GM11168 (cell line): Measurements from ENCODE around the gene GNPNAT1.

Experiments
- in situ Hi-C: fragments of 300-500 bp; cut with MboI; formaldehyde crosslinking; loops from one replicate; pipeline ENCODE4 v1.12.0; 2022; ENCODE audit warnings: low sequenced_read_pairs; ENCODE audit not compliant: unreplicated experiment

GNPNAT1 gene

DNA sequence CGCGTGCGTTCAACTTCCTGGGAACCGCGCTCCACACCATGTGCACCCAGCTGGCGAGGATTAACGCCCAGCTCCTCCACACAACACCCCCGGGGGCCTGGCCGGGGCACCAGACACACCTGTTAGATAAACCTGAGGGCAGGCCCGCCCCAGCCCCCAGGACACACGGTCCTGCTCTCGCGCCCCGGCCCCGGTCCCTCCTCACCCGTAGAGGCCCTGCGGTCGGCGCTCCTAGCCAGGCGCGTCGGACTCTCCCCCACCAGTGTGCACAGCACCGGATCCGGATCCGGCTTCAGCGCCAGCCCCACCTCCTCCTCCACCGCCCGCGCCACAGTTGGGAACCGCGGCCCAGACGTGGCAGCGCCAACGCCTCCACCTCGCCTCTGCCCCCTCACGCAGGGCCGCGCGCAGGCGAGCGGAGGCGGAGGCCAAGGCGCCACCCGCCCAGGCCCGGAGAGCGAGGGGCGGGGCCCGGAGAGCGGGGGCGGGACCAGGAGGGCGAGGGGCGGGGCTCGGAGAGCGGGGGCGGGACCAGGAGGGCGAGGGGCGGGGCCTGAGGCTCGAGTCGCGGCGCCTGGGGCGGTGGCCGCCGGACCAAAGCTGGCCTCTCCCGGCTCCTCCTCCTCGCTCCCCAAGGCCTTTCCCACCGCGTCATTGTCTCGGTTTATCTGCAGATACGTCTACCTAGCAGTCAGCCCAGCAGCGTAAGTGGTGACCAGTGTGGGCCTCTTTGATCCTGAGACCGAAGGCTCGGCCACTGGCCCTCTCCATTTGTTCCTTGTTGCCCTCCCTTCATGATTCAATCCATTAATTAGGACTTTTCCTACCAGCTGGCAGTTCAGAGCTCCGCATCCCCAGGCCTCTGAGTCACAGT is at the start of gene GNPNAT1:
TSS of gene GNPNAT1 (minus strand) at position 385 of the 874 bp plus-strand sequence. CDS start 6,957 bp downstream, outside the sequence.
- in situ Hi-C loops: no loop called here

DNA sequence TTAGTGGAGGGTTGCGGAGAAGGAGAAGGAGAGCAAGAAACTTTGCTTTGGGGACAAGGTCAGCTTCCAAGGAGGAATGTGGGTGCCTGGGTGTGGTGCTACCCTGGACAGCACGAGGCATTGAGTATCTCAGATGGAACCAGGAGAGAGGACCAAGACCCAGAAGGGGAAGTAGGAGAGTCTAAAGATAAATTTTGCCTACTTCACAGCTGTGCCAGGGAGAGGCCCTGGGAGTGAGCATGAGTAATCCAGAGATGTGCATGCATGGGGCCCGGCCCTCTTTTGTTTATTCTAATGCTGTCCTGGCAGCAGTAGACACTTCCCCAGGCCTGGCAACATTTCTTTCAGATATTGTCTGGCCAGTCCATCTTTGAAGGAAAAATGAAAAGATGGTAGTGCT is 49.5 kb upstream of the GNPNAT1 start:
- in situ Hi-C loops: no loop called here

DNA sequence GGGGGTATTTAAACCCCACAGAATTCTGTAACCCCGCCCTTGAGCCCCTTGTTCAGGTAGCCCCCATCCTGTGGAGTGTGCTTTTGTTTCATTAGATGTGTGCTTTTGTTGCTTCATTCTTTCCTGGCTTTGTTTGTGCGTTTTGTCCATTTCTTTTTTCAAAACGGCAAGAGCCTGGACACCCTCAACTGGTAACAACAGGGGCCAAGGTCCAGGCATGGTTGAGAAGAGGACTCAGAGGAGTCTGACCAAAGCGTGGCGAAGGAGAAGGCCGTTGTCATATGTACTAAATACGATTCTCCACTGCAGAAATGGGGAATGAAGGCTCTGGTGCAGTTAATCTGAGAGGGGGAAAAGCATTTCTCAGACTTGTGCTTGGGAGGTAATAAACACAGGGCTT is 46.0 kb upstream of the GNPNAT1 start:
- in situ Hi-C loops: no loop called here

DNA sequence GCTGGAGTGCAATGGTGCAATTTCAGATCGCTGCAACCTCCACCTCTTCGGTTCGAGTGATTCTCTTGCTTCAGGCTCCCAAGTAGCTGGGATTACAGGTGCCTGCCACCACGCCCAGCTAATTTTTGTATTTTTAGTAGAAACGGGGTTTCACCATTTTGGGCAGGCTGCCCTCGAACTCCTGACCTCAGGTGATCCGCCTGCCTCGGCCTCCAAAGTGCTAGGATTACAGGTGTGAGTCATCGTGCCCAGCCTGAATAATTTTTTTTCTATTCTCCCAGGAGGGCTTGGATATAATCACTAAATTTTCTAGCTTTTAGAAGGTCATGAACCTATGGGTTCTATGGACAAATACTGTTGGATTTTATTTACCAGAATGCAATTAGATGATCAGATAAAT is 44.7 kb upstream of the GNPNAT1 start:
- in situ Hi-C loops: no loop called here

DNA sequence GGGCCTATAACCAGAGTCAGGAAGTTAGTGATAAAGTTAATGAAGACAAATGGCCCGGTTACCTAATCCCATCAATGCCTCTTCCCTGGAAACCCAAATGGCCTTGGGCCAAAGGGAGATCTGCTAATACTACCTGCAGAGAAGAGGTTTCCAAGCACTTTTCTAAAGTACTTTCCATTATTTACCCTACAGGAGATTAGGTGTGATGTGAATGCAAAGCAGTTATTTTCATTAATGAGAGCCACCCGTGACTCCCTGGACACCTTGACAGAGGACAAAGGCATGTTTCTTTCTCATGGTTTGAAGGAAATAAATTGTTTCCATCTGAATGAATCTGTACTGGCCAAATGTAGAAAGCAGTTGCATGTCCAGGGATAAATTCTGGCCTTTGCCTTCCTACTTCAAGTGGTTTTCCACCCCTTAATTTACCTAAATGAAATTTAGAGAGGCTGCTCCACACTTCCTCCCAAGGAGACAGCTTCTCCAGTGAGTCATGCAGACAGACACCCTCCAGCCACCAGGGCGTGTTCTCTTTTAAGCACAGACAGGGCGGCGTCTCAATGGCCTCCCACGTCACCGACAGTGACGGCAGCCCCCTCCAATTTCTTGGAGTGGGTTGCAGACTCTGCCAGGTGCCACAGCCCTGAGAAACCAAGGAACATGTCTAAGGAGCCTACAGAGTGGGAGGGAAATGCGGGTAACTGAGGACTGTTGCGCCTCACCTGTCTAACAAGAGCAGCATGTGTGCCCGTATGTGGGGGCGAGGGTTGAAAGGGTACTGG is 43.9 kb upstream of the GNPNAT1 start:
- in situ Hi-C loops: no loop called here

DNA sequence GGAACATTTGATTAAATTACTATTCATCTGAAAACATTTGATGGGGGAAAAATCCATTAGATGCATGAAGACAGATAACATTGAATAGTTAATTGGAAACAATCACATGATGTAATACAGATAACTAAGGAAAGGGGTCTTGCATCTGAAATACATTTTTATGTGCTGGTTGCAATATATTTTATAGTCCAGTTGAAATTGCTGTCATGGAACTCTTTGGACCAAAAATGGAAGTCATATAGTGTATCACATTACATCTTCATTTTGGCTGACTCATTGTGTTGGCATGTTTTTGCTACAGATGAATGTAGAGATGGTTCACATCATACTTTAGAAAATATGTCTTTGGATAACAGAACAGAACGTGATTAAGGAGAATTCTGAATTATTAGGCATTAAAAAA is 43.0 kb upstream of the GNPNAT1 start:
- in situ Hi-C loops: no loop called here

DNA sequence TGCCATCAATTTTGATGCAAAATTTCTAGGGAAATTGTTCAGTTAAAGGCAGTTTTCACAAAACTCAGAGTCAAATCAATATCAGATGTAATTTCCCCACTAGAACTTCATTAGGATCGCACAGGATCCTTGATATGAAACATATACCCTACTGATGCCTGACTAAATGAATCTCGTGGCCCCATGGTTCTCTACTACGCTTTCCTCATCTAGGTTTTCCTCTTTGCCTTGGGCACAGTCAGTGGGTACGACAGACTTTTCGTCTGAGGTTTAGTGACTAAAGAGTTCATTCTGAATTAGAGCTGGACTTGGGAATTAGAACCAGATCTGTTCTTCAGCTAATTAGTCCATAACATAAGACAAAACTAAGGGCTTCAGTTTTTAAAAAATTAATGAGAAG is 42.5 kb upstream of the GNPNAT1 start:
- in situ Hi-C loops: no loop called here

DNA sequence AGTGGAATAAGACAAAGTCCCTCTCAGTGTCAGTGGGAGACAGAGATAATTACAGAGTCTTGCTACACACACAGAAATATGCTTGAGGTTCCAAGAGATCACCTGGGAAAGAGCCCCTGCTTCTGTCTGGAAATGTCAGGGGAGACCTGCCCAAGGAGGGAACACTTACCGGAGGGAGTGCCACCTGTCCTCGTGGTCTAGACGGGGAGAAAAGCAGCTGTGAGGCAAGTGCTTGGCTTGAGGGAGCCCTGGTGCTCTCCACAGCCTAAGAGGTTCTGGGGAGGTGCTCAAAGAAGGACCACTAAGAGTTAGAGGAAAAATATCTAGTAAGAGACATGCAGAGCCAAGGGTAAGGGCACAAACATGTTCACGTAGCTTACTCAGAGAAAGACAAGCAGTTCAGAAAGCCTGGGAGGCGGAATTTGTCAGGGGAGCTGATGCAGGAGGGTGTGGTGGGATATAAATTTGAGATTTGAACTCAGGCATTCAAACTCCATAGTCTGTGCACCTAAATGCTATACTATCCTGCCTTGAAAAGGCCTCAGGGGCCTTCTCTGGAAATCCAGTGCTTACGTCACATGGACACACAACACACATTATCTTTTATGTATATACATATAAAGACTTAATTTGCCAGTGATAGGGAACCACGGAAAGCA is 38.2 kb upstream of the GNPNAT1 start:
- in situ Hi-C loops: loop anchor here (5.0 kb wide), 1 partner anchor 133 kb away; no protein-coding TSS in a partner anchor

DNA sequence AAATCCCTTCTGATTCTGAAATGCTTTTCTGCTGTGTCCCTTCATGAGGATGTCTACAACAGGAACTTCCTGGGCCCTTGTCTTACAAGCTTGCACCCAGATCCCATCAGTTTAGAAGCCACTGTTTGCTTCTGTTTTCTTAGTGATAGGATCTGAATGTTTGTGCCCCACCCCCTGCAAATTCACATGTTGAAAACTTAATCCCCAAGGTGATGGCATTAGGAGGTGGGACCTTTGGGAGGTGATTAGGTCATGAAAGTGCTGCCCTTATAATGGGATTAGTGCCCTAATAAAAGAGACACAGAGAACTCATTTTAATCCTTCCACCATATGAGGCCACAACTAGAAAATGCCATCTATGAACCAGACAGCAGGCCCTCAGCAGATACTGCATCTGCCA is 36.0 kb upstream of the GNPNAT1 start:
- in situ Hi-C loops: loop anchor here (5.0 kb wide), 1 partner anchor 135 kb away; no protein-coding TSS in a partner anchor

DNA sequence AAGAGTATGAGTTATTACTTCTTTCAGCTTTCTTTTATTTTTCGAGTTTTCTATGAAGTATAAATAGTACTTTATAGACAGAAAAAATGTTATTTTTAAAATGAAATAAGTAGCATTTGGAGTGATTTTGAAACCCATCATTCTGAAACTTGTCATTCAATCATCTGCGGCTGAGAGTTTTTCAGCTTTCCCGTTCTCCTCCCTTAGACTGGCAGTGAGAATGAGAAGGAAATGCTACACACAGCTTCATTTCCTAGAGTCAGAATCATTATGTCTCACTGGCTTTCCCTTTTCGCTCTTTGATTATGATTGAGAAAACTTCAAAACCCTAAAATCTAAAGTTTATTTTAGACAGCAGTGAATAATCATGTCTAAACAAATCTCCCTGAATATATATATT is 33.7 kb upstream of the GNPNAT1 start:
- in situ Hi-C loops: loop anchor here (5.0 kb wide), 1 partner anchor 137 kb away; no protein-coding TSS in a partner anchor

DNA sequence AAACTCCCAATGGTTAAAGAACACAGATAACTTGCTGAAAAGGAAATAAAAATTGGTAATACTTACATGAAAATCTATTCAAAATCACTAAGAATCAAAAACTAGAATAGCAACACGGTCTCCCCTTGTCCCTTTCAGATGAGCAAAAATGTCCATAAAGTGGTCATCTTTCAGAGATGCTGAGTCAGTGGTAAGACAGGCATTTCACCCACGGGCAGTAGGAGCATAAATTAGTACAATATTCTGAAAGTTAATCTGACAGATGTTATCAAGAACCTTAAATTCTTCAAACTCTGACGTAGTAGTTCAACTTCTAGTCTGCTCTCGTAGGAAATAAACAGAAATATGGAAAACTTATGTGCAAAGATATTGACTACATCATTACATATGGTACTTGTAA is 33.1 kb upstream of the GNPNAT1 start:
- in situ Hi-C loops: loop anchor here (25.0 kb wide), 1 partner anchor 488 kb away; no protein-coding TSS in a partner anchor

DNA sequence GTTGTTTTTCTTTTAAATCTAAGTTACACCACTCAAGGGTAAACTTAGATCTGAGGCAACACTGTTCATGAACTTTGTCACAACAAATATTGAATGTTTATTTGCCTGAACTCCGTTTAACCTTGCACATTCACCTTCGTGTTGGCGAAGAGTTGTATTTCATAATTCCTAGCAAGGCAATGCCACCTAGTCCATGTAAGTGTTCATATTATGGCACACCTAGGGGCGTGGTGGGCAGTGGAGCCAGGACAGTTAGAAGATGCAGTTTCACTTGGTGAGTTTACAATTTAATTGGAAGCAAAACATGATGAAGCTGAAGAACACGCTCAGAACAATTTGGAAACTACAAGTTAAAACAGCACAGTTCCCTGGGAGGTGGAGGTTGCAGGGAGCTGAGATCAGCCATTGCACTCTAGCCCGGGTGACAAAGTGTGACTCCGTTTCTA is 30.4 kb upstream of the GNPNAT1 start:
- in situ Hi-C loops: loop anchor here (25.0 kb wide), 1 partner anchor 490 kb away; no protein-coding TSS in a partner anchor

DNA sequence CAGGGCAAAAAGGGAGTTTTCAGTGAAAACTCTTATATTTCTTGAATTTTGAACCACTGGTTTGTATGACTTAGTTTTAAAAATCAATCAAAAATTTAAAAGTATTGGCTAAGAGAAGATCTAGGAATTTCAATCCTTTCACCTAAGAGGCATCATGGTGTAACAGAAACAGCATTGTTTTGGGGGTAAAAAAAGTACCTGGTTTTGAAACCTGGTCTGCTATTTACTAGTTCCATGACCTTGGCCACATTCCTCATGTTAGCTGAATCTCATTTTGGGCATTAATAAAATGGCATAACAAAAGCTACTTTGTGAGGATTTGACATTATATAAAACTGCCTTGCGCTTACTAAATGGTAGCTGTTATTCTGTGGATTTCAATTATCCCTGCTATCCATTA is 16.7 kb upstream of the GNPNAT1 start:
- in situ Hi-C loops: loop anchor here (25.0 kb wide), 1 partner anchor 504 kb away; no protein-coding TSS in a partner anchor

DNA sequence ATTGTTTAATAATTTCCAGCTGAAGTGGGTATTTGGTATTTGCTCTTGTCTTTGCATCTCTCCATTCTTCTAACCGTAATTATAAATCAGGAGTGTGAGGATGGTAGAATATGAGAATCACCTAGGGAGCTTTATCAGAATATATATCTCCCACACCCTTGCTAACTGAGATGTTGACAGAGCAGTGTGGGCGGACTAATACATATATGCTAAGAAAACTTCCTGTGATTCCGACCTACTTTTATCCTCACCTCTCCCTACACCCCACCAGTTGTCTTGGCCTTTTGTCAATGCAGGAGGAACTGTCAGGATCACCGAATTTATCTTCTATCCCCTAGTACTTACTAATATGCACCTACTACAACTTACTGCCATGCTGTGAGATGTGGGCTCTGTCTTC is 14.7 kb upstream of the GNPNAT1 start:
- in situ Hi-C loops: loop anchor here (25.0 kb wide), 1 partner anchor 506 kb away; no protein-coding TSS in a partner anchor

DNA sequence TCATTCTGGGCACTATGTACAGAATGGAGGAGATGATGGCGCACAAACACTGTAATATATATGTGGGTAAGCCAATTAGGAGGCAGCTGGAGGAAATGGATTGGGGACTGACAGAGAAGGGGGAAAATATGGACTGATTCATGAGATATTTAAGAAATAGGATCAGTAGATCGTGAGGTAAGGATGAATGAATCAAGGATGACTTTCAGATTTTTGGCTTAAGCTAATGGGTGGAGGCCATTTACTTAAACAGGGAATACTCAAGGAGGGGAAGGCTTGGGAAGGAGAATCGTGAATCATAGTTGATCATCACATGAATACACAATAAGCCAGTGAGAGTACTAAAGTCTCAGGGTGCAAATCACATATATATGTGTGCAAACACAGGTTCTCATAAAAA is 11.2 kb upstream of the GNPNAT1 start:
- in situ Hi-C loops: loop anchor here (25.0 kb wide), 1 partner anchor 510 kb away; no protein-coding TSS in a partner anchor

DNA sequence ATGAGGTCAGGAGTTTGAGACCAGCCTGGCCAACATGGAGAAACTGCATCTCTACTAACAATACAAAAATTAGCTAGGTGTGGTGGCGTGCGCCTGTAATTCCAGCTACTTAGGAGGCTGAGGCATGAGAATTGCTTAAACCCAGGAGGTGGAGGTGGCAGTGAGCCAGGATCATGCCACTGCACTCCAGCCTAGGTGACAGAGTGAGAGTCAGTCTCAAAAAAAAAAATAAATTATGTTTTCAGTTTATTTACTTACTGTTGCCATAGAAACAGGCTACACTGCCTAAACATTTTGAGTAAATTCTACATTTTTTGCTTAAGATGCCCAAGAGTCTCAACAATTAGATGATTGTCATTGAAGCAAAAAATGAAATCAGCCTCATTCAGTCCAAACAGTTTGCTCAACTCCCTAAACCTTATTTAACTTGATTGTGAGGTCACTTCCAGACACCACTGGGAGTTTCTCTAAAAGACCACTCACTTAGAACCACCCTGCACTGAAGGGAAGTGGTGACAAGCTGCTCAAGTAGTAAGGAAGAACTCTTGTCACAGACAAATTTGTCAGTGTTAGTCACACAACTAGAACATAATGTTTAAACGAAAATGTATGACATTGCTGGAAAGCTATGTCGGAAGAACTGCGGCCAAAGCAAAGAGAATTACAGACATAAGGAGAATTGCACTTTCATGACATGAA is 9.8 kb upstream of the GNPNAT1 start:
- in situ Hi-C loops: loop anchor here (25.0 kb wide), 1 partner anchor 511 kb away; no protein-coding TSS in a partner anchor

DNA sequence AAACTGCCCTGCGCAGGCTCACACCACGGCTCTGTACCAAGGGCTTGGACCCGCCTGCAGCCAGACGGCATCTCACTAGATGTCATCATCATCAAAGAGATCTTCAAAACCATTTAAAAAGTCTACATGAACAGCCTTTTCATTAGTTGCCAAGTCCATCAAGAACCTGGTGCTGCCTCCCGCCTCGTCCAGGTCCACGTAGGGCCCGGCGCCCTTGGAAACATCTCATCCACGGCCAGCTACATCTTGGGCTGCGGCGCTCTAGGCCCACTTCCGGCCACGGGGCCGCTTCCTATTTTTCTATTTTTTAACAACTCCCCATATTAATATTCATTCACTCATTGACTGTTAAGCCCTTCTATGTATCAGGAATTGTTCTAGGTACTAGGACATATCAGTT is 7.4 kb upstream of the GNPNAT1 start:
- in situ Hi-C loops: no loop called here

DNA sequence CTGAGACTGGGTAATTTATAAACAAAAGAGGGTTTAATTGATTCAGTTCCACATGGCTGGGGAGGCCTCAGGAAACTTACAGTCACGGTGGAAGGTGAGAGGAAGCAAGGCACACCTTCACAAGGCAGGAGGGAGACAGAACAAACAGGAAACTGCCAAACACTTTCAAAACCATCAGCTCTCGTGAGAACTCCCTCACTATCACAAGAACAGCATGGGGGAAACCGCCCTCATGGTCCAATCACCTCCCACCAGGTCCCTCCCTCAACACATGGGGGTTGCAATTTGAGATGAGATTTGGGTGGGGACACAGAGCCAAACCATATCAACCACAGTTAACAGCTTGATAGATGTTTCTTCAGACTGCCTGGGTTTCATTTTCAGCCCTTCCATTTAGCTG is 6.2 kb upstream of the GNPNAT1 start:
- in situ Hi-C loops: no loop called here

DNA sequence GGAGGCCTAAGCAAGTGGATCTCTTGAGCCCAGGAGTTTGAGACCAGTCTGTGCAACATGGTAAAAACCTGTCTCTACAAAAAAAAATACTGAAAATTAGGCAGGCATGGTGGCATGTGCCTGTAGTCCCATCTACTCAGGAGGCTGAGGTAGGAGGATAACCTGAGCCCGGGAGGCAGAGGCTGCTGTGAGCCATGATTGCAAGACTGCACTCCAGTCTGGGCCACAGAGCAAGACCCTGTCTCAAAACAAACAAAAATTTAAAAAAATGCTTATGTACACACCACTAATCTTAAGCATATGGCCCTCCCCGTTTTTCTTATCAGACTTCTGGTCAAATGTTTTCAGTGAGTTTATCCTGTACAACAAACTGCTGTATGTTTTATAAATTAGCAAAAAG is 1.7 kb upstream of the GNPNAT1 start:
- in situ Hi-C loops: no loop called here

DNA sequence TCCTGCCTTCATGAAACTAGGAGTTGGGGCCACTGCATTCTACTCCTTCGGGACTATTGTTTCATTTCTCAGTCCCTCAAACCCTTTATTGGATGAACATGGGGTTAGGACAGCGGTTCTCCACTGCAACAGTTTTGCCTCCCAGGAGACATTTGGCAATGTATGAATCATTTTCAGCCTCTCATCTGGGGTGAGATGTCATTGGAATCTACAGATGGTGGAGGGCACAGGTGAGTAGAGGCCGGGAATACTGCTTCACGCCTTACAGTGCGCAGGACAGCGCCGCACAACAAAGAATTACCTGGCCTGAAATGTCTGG is 649 bp upstream of the GNPNAT1 start:
- in situ Hi-C loops: no loop called here
